ENCODE measurements around the gene DUSP22. TPM values are rescaled to one million over a fixed set of nuclear protein-coding genes. Genes with fewer than 3 reads are reported as not detected.
"Not testable (repeated sequence)": the region's sequence is repeated elsewhere in the genome, so short reads cannot be mapped to it uniquely, and the experiment has no call there.

DUSP22 gene
- total RNA-seq, 6 donors from 2014 or later: 49.9 to 108 (median 63.8) TPM

GRCh38 chr6:367891-368630 lies 75.8 kb downstream of the DUSP22 start:
- H3K36me3 ChIP-seq: no peaks in the 10 kb centered on the region
- DNase-seq (no peak), ATAC-seq (ENCODE audit: low FRiP score in 2 of 2) (peak in 1 of 2 donors; percentile 2)
- H3K4me3 ChIP-seq: no peak overlapping the region
- peaks cover 0 to 6% (median 0%) of the 10 kb centered on the region in 4 donors for H3K4me1 ChIP-seq
- no peak for TF ChIP-seq EP300 (IDR thresholded peaks at IDR 0.05)
- TF ChIP-seq POLR2AphosphoS5 (IDR thresholded peaks at IDR 0.05): no peak
- TF ChIP-seq POLR2A (IDR thresholded peaks at IDR 0.05): no peak
- no peak for TF ChIP-seq CTCF (IDR thresholded peaks at IDR 0.05)
- H3K9me3 ChIP-seq: peaks cover 0 to 8% (median 0%) of the 10 kb centered on the region in 4 donors
- WGBS, 2 donors: 74 to 76% methylated on average over 17 of the region's 17 CpGs
- no peaks in the 10 kb centered on the region for H3K27me3 ChIP-seq
- H3K27ac ChIP-seq: no peak overlapping the region

DNA sequence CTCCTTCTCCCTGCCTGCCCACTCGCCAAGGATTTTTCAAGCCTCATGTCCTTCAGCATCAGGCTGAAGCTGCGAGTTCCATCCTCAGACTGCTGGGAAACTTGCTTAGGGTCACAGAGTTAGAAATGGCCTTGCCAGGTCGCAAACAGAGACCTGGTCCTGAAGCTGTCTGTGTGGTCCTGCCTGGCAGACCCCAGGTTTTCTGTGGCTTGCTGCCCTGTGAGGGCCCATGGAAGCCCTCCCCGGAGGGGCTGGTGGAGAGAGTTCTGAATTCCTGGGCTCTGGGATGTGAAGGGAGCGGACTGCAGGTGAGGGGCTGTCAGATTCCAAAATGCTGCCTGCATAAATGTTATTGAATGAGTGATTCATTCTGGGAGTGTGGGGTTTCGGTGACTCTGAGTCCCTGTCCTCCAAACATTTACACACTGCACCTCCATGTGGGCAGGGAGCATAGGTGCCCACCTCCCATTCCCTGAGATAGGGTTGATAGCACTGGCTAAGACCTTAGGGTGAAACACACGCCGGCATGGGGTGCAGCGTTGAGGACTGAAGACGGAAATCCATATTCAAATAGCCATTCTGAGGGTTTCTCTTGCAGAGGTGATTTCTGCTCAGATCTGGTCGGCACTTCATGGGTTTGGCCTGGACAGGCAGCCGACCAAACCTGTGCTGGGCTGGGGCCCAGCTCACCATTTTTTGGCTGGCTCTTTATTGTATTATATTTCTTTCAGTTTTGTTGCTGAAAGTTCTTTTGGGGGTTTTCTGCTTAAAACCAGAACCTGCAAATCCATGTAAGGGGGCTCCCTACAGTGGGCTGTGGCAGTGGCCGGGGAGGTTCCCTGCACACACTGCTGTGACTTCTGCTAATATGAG lies 77.5 kb downstream of the DUSP22 start:
- Histone ChIP-seq H3K36me3 (no peaks in the 10 kb centered on the region), H3K4me1 (peaks cover 3 to 18% (median 12%) of the 10 kb centered on the region in 4 donors), H3K27me3 (no peaks in the 10 kb centered on the region), H3K27ac (no peak overlapping the region), H3K4me3 (no peak overlapping the region), H3K9me3 (no peaks in the 10 kb centered on the region)
- no peak for TF ChIP-seq POLR2A (IDR thresholded peaks at IDR 0.05)
- TF ChIP-seq CTCF (IDR thresholded peaks at IDR 0.05): no peak
- TF ChIP-seq EP300 (IDR thresholded peaks at IDR 0.05): no peak
- no peak for TF ChIP-seq POLR2AphosphoS5 (IDR thresholded peaks at IDR 0.05)
- DNase-seq: no peak
- 84 to 86% methylated on average over 13 of the region's 13 CpGs for WGBS, 2 donors
- peak in 1 of 2 donors; percentile 1 for ATAC-seq (ENCODE audit: low FRiP score in 2 of 2)

DNA sequence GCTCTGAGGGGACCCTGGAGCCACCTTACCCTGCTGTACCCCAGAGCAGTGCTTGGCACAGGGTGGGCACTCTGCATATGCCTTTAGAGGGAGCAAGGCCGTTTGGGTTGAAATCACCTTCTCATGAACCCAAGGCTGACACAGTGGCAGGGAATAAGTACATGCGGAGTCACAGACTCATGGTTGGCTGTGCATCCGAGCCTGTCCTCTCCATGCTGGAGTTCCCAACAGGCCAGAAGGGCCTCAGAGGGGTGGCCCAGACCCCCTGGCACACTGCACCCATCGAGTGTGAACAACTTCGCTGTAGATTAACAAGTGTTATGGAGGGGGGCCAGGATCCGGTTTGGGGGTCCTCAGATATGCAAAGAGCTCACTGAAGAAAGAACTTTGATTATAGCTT lies 78.3 kb downstream of the DUSP22 start:
- H3K36me3 ChIP-seq: no peaks in the 10 kb centered on the region
- TF ChIP-seq CTCF (IDR thresholded peaks at IDR 0.05) (no peak), POLR2A (IDR thresholded peaks at IDR 0.05) (no peak), POLR2AphosphoS5 (IDR thresholded peaks at IDR 0.05) (no peak), EP300 (IDR thresholded peaks at IDR 0.05) (no peak)
- H3K9me3 ChIP-seq: no peaks in the 10 kb centered on the region
- no peak overlapping the region for H3K27ac ChIP-seq
- WGBS, 2 donors: 75 to 80% methylated on average over 6 of the region's 6 CpGs
- H3K27me3 ChIP-seq: no peaks in the 10 kb centered on the region
- peaks cover 3 to 18% (median 12%) of the 10 kb centered on the region in 4 donors for H3K4me1 ChIP-seq
- ATAC-seq (ENCODE audit: low FRiP score in 2 of 2) (no peak), DNase-seq (no peak)
- H3K4me3 ChIP-seq: no peak overlapping the region

GRCh38 chr6:371851-372250 lies 79.6 kb downstream of the DUSP22 start:
- H3K9me3 ChIP-seq; DNase-seq; H3K27me3 ChIP-seq; H3K27ac ChIP-seq; ATAC-seq (ENCODE audit: low FRiP score in 2 of 2); H3K4me3 ChIP-seq; H3K36me3 ChIP-seq: not testable (repeated sequence)
- peaks cover 3 to 18% (median 12%) of the 10 kb centered on the region in 4 donors for H3K4me1 ChIP-seq
- 90 to 93% methylated on average over 2 of the region's 2 CpGs for WGBS, 2 donors

GRCh38 chr6:372336-372911 lies 80.1 kb downstream of the DUSP22 start:
- H3K27ac ChIP-seq: no peak overlapping the region
- H3K36me3 ChIP-seq: no peaks in the 10 kb centered on the region
- no peak for TF ChIP-seq CTCF (IDR thresholded peaks at IDR 0.05)
- no peak for TF ChIP-seq EP300 (IDR thresholded peaks at IDR 0.05)
- TF ChIP-seq POLR2AphosphoS5 (IDR thresholded peaks at IDR 0.05): no peak
- no peak for TF ChIP-seq POLR2A (IDR thresholded peaks at IDR 0.05)
- no peak overlapping the region for H3K4me3 ChIP-seq
- peaks cover 3 to 18% (median 12%) of the 10 kb centered on the region in 4 donors for H3K4me1 ChIP-seq
- no peaks in the 10 kb centered on the region for H3K27me3 ChIP-seq
- 58 to 70% methylated on average over 16 of the region's 16 CpGs for WGBS, 2 donors
- peak in 1 of 2 donors; percentile 86 for DNase-seq
- peak; percentile 6 to 11 for ATAC-seq (ENCODE audit: low FRiP score in 2 of 2)
- no peaks in the 10 kb centered on the region for H3K9me3 ChIP-seq

Data from upper lobe of left lung (tissue), 6 donors.